Measurements from ENCODE around the gene CCDC142.
"Not testable (repeated sequence)": the region's sequence is repeated elsewhere in the genome, so short reads cannot be mapped to it uniquely, and the experiment has no call there.

CCDC142 gene

GRCh38 chr2:74498500-74499266, 15.9 kb upstream of the CCDC142 start:
- DNase-seq (ENCODE audit: low read depth): no peak

GRCh38 chr2:74497777-74498499, 15.1 kb upstream of the CCDC142 start:
- DNase-seq (ENCODE audit: low read depth): no peak

GRCh38 chr2:74496997-74497776, 14.4 kb upstream of the CCDC142 start:
- no peak for DNase-seq (ENCODE audit: low read depth)

GRCh38 chr2:74495440-74495839, 12.6 kb upstream of the CCDC142 start:
- no peak for DNase-seq (ENCODE audit: low read depth)

GRCh38 chr2:74493546-74493945, 10.7 kb upstream of the CCDC142 start:
- DNase-seq (ENCODE audit: low read depth): no peak

- no peak for DNase-seq (ENCODE audit: low read depth)
Measured at GRCh38 chr2:74491648-74492544, 9.1 kb upstream of the CCDC142 start.

- no peak for DNase-seq (ENCODE audit: low read depth)
Measured at GRCh38 chr2:74489906-74490305, 7.1 kb upstream of the CCDC142 start.

- DNase-seq (ENCODE audit: low read depth): no peak
Measured at GRCh38 chr2:74488643-74489481, 6.1 kb upstream of the CCDC142 start.

- DNase-seq (ENCODE audit: low read depth): no peak
Measured at GRCh38 chr2:74486141-74486540, 3.3 kb upstream of the CCDC142 start.

- DNase-seq (ENCODE audit: low read depth): not testable (repeated sequence)
Measured at GRCh38 chr2:74483675-74484164, 922 bp upstream of the CCDC142 start.

- no peak for DNase-seq (ENCODE audit: low read depth)
Measured at GRCh38 chr2:74481961-74482800, 617 bp downstream of the CCDC142 start.

GRCh38 chr2:74481431-74481830, 1.4 kb downstream of the CCDC142 start:
- no peak for DNase-seq (ENCODE audit: low read depth)

GRCh38 chr2:74474899-74475298, 7.9 kb downstream of the CCDC142 start:
- no peak for DNase-seq (ENCODE audit: low read depth)

GRCh38 chr2:74474481-74474880, 8.3 kb downstream of the CCDC142 start:
- no peak for DNase-seq (ENCODE audit: low read depth)

- no peak for DNase-seq (ENCODE audit: low read depth)
Measured at GRCh38 chr2:74472945-74473258, 9.9 kb downstream of the CCDC142 start.

GRCh38 chr2:74472086-74472944, 10.5 kb downstream of the CCDC142 start, which contains the start of gene MRPL53:
TSS of gene MRPL53 (minus strand) at chr2:74472680. CDS start at chr2:74472660, 20 bp downstream.
- peak; percentile 96 for DNase-seq (ENCODE audit: low read depth)

- no peak for DNase-seq (ENCODE audit: low read depth)
Measured at GRCh38 chr2:74471332-74472065, 11.3 kb downstream of the CCDC142 start.

- not testable (repeated sequence) for DNase-seq (ENCODE audit: low read depth)
Measured at GRCh38 chr2:74470742-74471141, 12.1 kb downstream of the CCDC142 start.

All from stimulated activated CD8-positive, alpha-beta memory T cell treated with anti-CD3 and anti-CD28 coated beads, Interleukin-12 subunit alpha, Interleukin-12 subunit beta, amount 100 ng/mL, for 1 hour (primary cell).